PC-9 (cell line): Measurements from ENCODE around the gene ABTB2. TPM values are rescaled to one million over a fixed set of nuclear protein-coding genes. Genes with fewer than 3 reads are reported as not detected.
A peak's percentile ranks its signal among the peaks of the same experiment; 100 is the strongest.

Experiments used
- BruUV-seq: library from RNA; stranded (reverse); fragments of 400-500 nt; replicated peaks from 2 replicates; lab custom pipeline; 2021; lab: Mats Ljungman, UMichigan
- CTCF ChIA-PET: fragments of 300-600 bp; sonication (Branson Sonifier 250); formaldehyde crosslinking; loops from one replicate; lab custom pipeline; 2022; ENCODE audit warnings: antibody characterized with exemption; lab: Charles Lee
- POLR2A ChIA-PET: fragments of 300-600 bp; sonication (Branson Sonifier 250); formaldehyde crosslinking; loops from one replicate; lab custom pipeline; 2022; ENCODE audit warnings: antibody characterized with exemption; ENCODE audit not compliant: unreplicated experiment; lab: Charles Lee
- DNase-seq, 2 experiments: peaks; one replicate each; pipeline versions ENCODE4 v3.0.0 to v3.0.0-alpha.2; 2015 to 2022; ENCODE audit warnings: mixed read lengths in 1 of 2
- H2AFZ ChIP-seq: fragments of 200-600 bp; sonication (generic); 2 replicates; pipeline ENCODE4 v1.8.1; 2017; ENCODE audit warnings: antibody characterized with exemption
- H3F3A ChIP-seq: fragments of 200-600 bp; sonication (generic); 2 replicates; pipeline ENCODE4 v1.8.1; 2017; ENCODE audit warnings: antibody characterized with exemption, mild to moderate bottlenecking, low read depth; ENCODE audit not compliant: insufficient read depth
- H3K27ac ChIP-seq: fragments of 200-600 bp; sonication (generic); 2 replicates; pipeline ENCODE4 v1.6.1; 2016; ENCODE audit warnings: mixed run types
- H3K27me3 ChIP-seq: fragments of 200-600 bp; sonication (generic); 2 replicates; pipeline ENCODE4 v1.6.1; 2016; ENCODE audit warnings: low read depth, mixed run types; ENCODE audit not compliant: insufficient read depth
- H3K36me3 ChIP-seq: fragments of 200-600 bp; sonication (generic); 2 replicates; pipeline ENCODE4 v1.6.1; 2016; ENCODE audit warnings: low read depth, mixed run types
- H3K4me1 ChIP-seq: fragments of 200-600 bp; sonication (generic); replicated peaks from 2 replicates; pipeline ENCODE4 v1.6.1; 2016; ENCODE audit warnings: mixed run types; ENCODE audit not compliant: insufficient read depth
- H3K4me2 ChIP-seq: fragments of 200-600 bp; sonication (generic); 2 replicates; pipeline ENCODE4 v1.6.1; 2017; ENCODE audit warnings: mixed run types
- H3K4me3 ChIP-seq: fragments of 200-600 bp; sonication (generic); 2 replicates; pipeline ENCODE4 v1.6.1; 2016; ENCODE audit warnings: mixed run types
- H3K79me2 ChIP-seq: fragments of 200-600 bp; sonication (generic); 2 replicates; pipeline ENCODE4 v1.6.1; 2017; ENCODE audit warnings: low read depth, mixed run types
- H3K9me2 ChIP-seq: fragments of 200-600 bp; sonication (generic); 2 replicates; pipeline ENCODE4 v1.8.1; 2017; ENCODE audit warnings: mild to moderate bottlenecking; ENCODE audit not compliant: insufficient read depth
- H3K9me3 ChIP-seq: fragments of 200-600 bp; sonication (generic); 2 replicates; pipeline ENCODE4 v1.8.1; 2016; ENCODE audit warnings: low read depth; ENCODE audit not compliant: insufficient read depth
- H4K20me1 ChIP-seq: fragments of 200-600 bp; sonication (generic); 2 replicates; pipeline ENCODE4 v1.8.1; 2017; ENCODE audit not compliant: insufficient read depth
- EZH2 ChIP-seq: fragments of 200-600 bp; sonication (generic); IDR thresholded peaks from 2 replicates; pipeline ENCODE4 v1.8.0; 2017; ENCODE audit warnings: antibody characterized with exemption, low read depth
- intact Hi-C: fragments of 100-400 bp; cut with micrococcal nuclease; formaldehyde crosslinking; loops from one replicate; pipeline ENCODE4 v1.10.0; 2022; ENCODE audit not compliant: unreplicated experiment
- total RNA-seq: library from RNA; stranded (reverse); gene quantifications from 2 replicates; pipeline ENCODE4 v1.2.3, GENCODE V29; 2021
- TF ChIP-seq, protein P1 (sequence below): fragments of 200-600 bp; sonication (generic); conservative IDR thresholded peaks from 2 replicates; pipeline ENCODE4 v1.6.1; 2017; ENCODE audit warnings: mixed run types, antibody characterized with exemption, mild to moderate bottlenecking, moderate library complexity

The ABTB2 gene
- total RNA-seq, 1 experiment from 2014 or later: 12.9 TPM

DNA sequence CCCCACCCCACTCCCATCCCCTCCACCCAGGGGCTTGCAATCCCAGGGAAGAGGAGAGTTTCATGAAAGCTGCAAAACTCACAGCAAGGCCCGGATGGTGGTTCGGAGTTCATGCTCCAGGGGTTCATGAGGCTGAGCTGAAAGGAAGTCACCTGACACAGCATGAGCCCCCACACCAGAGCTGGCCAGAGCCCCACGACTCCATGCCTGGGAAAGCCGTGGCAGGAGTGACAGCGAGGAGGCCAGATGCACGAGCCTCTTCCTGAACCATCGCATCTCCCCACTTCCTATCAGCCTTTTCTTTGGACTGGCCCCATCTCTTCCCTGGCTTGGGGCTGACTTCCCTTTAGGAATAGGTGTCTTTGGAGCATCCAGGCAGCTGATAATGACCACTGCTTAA lies 105.8 kb downstream of the ABTB2 start:
- ChIA-PET CTCF (no interaction called here), POLR2A (interaction anchor here (0.6 to 1.3 kb wide), 4 partner anchors 18 to 1098 kb away, joined by 3 to 7 read pairs (median 4); partner anchors contain the start of gene ABTB2)
- H3K9me2 ChIP-seq: no peaks in the 10 kb centered on the region
- H3K9me3 ChIP-seq: no peaks in the 10 kb centered on the region
- no peaks in the 10 kb centered on the region for H3K36me3 ChIP-seq
- no peaks in the 10 kb centered on the region for H3K27me3 ChIP-seq
- intact Hi-C loops: no loop called here
- BruUV-seq: no TSS peak
- peaks cover 40% of the 10 kb centered on the region for H3F3A ChIP-seq
- no peak for TF ChIP-seq EZH2
- TF ChIP-seq, protein P1, sequence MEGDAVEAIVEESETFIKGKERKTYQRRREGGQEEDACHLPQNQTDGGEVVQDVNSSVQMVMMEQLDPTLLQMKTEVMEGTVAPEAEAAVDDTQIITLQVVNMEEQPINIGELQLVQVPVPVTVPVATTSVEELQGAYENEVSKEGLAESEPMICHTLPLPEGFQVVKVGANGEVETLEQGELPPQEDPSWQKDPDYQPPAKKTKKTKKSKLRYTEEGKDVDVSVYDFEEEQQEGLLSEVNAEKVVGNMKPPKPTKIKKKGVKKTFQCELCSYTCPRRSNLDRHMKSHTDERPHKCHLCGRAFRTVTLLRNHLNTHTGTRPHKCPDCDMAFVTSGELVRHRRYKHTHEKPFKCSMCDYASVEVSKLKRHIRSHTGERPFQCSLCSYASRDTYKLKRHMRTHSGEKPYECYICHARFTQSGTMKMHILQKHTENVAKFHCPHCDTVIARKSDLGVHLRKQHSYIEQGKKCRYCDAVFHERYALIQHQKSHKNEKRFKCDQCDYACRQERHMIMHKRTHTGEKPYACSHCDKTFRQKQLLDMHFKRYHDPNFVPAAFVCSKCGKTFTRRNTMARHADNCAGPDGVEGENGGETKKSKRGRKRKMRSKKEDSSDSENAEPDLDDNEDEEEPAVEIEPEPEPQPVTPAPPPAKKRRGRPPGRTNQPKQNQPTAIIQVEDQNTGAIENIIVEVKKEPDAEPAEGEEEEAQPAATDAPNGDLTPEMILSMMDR: no peak
- peaks cover 50% of the 10 kb centered on the region for H3K4me1 ChIP-seq
- H4K20me1 ChIP-seq: peaks cover 21% of the 10 kb centered on the region
- peaks cover 71% of the 10 kb centered on the region for H3K79me2 ChIP-seq
- H3K4me3 ChIP-seq: no peak overlapping the region
- no peak for DNase-seq
- no peak overlapping the region for H2AFZ ChIP-seq
- no peak overlapping the region for H3K4me2 ChIP-seq
- H3K27ac ChIP-seq: no peak overlapping the region

DNA sequence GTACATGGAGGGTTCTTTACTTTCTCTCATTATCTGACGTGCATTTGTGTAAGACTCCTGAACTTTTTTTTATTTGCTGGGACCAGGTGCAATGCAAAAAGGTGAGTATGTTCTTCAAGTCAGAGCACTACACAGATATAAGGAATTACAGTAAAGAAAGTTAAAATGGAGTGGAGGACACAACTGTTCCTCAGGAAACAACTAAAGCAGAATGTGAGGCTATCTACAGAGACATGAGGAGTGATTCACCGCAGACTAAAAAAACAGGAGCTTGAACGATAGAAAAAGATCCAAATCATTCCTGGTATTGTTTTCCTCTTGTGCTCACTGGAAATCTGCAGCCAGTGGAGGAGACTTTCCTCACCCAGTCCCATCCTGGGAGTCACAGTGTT lies 106.2 kb downstream of the ABTB2 start:
- POLR2A ChIA-PET: interaction anchor here (0.6 to 1.3 kb wide), 4 partner anchors 18 to 1097 kb away, joined by 3 to 7 read pairs (median 4); partner anchors contain the start of gene ABTB2
- no peak for TF ChIP-seq EZH2
- TF ChIP-seq, protein P1: no peak

DNA sequence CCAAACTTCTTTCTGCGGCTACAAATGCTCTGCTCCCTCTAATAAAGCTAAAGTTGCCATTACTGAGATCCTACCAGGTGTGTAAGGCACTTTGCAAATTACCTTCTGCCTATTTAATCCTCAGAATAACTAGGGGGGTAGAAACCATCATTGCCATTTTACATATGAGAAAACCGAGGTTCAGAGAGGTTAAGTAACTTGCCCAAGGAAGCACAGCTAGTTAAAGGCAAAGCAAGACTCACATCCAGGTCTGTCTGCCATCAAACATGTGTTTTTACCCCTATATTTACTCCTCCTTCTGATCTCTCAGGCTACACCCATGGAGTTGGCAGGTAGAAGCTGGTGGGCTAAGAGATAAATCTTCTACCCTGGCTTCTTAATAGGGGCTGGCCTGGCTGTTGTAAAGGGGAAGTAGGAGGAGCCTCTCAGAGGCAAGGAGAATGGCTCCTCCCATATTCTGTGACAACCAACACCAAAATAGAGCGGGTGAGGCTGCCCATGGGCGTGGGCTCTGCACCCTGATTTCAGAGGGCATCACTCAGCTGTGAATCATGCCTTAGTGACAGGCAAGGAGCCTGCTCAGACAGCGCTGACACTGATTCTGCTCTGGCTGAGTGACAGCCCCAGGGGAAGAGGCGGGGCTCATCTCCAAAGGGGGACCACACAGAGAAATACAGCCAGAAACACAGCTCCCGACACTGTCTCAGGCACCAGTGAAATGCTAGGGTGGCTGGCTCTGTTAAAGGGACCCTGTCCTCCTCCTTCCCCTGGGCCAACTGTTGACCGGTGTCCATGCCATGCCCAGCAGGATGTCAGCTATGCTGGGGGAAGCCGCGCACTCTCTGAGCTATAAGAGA lies 106.8 kb downstream of the ABTB2 start:
- H3K4me3 ChIP-seq: no peak overlapping the region
- peaks cover 21% of the 10 kb centered on the region for H4K20me1 ChIP-seq
- H3K9me2 ChIP-seq: no peaks in the 10 kb centered on the region
- no peaks in the 10 kb centered on the region for H3K9me3 ChIP-seq
- BruUV-seq: no TSS peak
- ChIA-PET CTCF (interaction anchor here (1.0 to 1.2 kb wide), 2 partner anchors 12 to 77 kb away, joined by 3 to 5 read pairs; no protein-coding TSS in a partner anchor), POLR2A (interaction anchor here (1.1 to 1.3 kb wide), 2 partner anchors 17 to 107 kb away, joined by 3 to 6 read pairs; partner anchors contain the start of gene ABTB2)
- H3K36me3 ChIP-seq: no peaks in the 10 kb centered on the region
- no peak overlapping the region for H3K27ac ChIP-seq
- peaks cover 53% of the 10 kb centered on the region for H3K4me1 ChIP-seq
- H2AFZ ChIP-seq: no peak overlapping the region
- peak; percentile 81 to 89 for DNase-seq
- peaks cover 66% of the 10 kb centered on the region for H3K79me2 ChIP-seq
- intact Hi-C loops: loop anchor here (1.0 kb wide), 1 partner anchor 12 kb away; no protein-coding TSS in a partner anchor
- TF ChIP-seq, protein P1: no peak
- no peak for TF ChIP-seq EZH2
- peak overlapping the region; percentile 33 for H3K4me2 ChIP-seq
- H3K27me3 ChIP-seq: no peaks in the 10 kb centered on the region
- H3F3A ChIP-seq: peaks cover 38% of the 10 kb centered on the region

More for the DNA sequence above, 106.2 kb downstream of the ABTB2 start:
- no peak for DNase-seq
- Histone ChIP-seq H3F3A (peaks cover 40% of the 10 kb centered on the region), H3K27ac (no peak overlapping the region), H3K4me1 (peaks cover 50% of the 10 kb centered on the region), H4K20me1 (peaks cover 21% of the 10 kb centered on the region), H3K9me3 (no peaks in the 10 kb centered on the region), H3K4me2 (peak overlapping the region; percentile 33), H3K9me2 (no peaks in the 10 kb centered on the region), H3K79me2 (peaks cover 69% of the 10 kb centered on the region), H3K36me3 (no peaks in the 10 kb centered on the region), H3K27me3 (no peaks in the 10 kb centered on the region), H3K4me3 (no peak overlapping the region), H2AFZ (no peak overlapping the region)
- BruUV-seq: no TSS peak
- CTCF ChIA-PET: interaction anchor here (1.0 to 1.2 kb wide), 2 partner anchors 11 to 78 kb away, joined by 3 to 5 read pairs; no protein-coding TSS in a partner anchor
- intact Hi-C loops: loop anchor here (1.0 kb wide), 1 partner anchor 12 kb away; no protein-coding TSS in a partner anchor
